GM21786 (cell line): ENCODE results near the gene GSN.

Experiments
- ATAC-seq: cut with Tn5 transposase; IDR thresholded peaks from one replicate; pipeline ENCODE4 v1.9.1; 2021; ENCODE audit not compliant: unreplicated experiment

Gene GSN

DNA sequence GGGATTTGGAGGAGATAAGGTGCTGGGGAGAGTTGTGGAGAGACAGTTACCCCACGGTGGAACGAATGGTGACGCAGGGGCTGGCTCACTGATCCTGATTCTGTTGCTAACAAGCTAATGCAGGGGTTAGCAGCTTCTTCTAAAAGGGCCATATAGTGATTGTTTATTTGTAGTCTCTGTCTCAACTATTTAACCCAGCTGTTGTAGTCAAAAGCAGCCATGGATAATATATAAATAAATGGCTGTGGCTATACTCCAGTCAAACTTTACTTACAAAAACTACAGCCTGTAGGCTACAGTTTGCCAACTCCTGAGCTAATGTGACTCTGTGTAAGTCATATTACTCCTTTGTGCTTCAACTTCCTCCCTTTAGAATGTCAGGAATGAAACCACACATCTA is 80.3 kb downstream of the GSN start:
- no peak for ATAC-seq

- no peak for ATAC-seq
These were observed 81.0 kb downstream of the GSN start for GRCh38 chr9:121349009-121349408.

- no peak for ATAC-seq
These were observed 82.1 kb downstream of the GSN start for GRCh38 chr9:121350036-121350435.

DNA sequence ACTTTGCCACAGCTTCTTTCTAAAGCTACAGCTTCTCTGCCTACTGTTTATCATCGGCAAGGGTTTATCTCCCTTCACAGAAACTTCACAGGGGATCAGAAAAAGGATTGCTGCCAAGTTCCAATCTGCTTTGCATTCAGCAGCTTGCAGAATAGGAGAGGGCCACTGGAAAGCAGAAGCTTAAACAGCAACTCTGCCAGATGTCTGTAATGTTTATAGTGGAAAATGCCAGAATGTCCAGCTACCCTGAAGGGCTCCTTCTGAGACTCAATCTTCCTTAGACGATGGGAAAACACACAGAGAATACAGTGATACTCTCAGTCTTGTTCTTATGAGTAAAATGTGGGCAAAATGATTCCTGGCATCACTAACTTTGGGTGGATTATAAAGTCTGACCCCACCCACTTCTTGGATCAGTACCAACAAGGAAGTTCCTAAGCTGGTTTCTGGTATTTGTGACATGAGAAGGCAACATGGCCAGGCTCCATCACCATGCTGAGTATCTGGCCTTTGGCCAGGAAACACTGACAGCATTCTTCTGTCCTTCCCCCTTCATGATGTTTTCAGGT is 83.1 kb downstream of the GSN start:
- ATAC-seq = no peak

DNA sequence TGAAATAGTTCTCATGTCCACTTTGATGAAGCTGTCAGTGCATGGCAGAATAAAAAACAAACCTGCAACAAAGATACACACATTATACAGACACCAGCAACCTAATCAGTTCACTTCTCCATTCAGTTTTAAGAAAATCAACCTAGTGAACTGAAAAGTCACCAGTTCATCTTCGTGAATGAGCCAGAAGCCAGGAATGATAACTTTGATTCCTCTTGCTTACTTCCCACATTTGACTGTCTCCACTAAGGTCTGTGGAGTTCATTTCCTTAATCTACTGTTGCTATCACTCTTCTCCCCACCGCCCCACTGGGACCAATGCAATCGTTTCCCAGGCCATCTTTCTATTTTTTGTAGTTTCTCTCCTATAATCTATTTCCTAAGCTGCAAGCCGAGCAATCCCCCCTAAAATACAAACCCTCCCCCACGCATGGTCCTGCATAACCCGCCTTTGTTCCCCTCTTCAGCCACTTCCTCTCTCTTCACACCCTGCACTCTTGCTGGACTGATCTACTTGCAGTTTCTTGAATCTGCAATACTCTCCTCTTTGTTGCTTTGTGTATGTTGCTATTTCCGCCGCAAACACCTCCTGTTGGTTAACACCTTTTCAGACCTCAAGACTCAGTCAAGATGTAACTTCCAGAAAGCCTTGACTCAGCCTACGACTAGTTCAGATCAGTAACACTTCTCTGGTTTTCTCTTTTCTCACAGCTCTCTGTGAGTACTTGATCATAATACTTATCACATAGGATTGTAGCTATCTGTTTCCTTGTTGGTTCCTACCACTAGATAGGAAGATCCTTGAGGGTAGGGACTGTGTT is 85.5 kb downstream of the GSN start:
- ATAC-seq = peak; percentile 98

DNA sequence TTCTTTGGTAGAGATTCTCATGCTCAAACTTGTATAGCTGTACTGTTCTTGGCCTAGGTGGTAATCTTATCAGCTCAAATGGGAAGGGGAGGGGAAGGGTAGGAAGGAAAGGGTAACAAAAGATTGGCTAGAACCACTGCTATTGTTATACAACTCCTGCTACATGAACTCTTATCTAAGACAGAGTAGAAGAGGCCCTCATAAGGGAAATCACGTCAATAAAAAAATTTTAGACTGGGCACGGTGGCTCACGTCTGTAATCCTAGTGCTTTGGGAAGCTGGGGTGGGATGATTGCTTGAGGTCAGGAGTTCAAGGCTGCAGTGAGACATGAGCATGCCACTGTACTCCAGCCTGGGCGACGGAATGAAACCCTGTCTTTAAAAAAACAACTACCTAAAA is 86.2 kb downstream of the GSN start:
- ATAC-seq = no peak

- no peak for ATAC-seq
These were observed 86.8 kb downstream of the GSN start for GRCh38 chr9:121354762-121355161.

DNA sequence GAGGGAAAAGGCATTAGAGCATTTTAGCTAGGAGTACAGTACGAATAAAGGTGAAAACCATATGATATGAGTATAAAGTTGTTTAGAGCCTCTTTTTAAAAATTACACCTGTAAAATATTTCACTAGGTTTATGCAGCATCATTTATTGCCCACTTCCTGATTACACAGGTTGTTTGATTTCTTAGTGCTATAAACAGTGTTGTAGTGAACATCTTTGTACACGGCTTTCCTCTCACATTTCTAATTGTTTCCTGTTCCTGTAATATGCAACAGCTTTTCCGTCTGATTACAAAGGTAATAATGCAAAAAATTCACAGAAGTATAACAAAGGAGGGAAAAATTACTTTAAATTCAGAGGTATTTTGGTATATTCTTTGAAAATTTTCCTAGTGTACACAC is 89.0 kb downstream of the GSN start:
- ATAC-seq = no peak

GRCh38 chr9:121358751-121359150 is 90.8 kb downstream of the GSN start:
- ATAC-seq = peak; percentile 42

DNA sequence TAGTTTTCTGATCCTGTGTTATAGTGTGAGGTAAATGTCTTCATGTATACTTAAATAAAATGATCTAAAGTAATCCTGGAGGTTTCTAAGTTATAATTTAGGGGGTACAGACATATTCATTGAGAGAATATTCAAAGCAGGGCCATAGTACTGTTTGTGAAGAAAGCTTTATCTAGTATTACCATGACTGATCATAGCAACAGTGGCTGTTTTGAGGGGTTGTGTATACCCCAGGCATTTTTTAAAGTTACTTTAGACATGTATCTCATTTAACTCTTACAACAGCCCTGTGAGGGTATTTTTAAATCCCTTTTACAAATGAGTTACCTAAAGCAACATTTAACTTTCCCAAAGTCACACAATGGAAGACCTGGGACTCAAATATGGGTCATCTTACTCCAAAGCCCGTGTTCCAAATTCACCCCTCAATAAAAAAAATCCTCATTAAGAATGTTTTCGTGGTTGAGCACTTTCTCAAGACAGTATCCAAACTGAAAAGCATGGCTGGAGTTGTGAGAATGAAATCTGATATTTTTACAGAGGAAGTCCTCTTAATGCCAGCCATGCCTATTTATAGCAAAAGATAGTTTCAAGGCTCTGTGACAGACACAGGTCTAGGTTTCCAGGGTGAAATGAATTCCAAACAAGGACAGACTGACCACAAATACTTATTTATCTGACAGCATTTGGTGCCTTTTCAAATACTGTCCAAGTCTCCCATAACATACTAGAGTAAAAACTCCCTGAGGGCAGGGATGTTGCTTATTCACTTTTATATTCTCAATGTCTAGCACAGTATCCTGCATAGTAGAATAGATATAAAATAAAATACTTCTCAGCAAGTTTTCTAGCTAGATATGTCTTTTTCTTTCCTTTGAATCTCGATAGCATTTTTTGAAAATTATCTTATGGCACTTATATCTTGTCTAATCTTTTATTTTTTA is 91.7 kb downstream of the GSN start:
- ATAC-seq = no peak

DNA sequence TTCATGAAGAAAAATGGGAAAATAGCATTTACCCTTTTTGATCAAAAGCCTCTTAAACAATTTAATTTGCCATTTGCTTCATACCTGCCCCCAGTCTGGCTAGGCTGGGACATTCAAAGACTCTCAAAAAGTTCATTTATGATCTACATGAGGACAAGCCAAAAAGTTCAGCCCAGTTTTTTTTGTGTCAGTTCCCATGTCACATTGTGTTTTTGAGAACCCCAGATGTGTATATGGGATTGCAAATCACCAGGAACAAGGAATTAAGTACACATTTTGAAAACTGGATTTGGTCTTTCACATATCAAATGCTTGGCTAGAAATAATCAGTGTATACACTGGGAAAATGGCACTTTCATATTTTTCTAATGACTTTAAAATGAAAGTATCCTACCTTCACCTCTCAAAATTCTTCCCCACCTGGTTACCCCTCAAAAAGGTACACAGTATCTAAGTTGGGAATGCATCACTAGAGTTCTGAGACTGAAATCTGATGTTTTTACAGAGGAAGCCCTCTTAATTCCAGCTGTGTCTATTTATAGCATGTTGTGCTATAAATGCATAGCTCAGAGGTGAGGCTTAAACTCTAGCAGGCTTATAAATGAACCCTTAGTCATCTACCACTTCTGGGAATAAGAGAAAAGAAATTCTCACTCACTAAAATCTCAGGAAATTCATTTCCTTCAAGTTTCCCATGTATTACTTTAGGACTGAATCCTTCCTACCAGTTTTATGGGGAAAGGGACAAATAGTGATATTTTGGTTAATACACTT is 92.8 kb downstream of the GSN start:
- no peak for ATAC-seq

DNA sequence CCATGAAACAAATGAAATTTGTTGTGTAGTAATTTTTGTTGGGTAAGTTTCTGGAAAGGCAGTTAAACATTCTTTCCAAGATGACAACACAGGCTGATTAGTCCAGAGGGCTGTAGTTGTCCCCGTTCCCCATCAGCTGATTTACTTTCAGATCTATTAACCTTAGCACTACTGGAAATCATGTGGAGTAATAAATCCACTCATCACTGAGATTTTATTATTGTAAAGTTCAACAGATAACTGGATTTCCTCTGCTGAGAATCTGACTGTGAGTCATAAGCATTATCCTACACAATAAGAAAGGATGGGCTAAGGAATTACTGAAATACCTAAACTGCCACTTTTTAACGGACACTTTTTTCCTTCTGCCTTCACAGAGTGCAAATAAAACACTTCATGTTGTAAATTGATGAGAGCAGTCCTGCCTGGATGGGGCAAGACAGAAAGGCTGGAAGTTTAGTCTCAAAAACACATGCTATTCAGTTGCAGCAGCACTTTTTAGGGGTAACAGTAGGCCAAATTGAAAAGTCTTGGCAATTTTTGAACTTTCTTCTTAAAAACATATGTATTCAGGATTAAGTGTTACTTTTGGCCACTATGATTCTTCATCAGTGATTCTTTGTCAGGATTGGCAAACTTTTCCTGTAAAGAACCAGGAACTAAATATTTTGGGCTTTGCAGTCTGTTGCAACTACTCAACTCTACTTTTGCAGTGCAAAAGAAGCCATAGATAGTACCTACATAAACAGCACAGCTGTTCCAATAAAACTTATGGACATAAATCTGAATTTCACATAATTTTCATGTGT is 95.1 kb downstream of the GSN start:
- no peak for ATAC-seq

DNA sequence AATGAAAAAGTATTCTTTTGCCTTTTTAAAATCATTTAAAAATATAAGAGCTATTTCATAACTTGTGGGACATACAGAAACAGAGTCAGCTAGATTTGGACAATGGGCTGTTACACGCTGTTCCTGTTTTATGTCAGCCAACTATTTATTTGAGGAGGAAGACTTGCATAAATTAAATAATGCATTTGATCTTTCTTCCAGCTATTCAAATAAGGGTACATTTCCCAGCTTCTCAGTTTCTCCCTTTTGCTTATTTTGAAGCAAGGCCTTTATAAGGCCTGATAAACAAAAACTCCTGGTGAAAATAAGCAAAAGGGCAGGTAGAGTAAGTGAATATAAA is 95.6 kb downstream of the GSN start:
- ATAC-seq = no peak

- ATAC-seq = no peak
These were observed 96.1 kb downstream of the GSN start for GRCh38 chr9:121364077-121364476.

DNA sequence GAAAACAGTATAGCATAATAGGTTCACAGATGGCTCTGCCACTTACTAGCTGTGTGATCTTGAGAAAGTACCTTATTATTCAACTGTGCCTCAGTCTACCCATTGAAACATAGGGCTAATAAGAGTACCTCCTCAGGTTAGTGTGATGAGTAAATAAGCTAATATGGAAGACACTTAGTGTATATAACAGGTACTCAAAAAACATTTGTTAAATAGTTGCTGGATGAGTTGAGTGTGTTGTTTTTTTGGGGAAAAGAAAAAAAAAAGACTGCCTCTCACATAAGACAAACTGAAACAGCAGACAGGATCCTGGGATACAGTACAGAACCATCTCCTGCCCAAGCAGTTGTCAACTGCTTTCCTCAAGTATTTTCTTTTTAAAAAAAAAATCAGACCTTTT is 96.9 kb downstream of the GSN start:
- ATAC-seq = no peak

DNA sequence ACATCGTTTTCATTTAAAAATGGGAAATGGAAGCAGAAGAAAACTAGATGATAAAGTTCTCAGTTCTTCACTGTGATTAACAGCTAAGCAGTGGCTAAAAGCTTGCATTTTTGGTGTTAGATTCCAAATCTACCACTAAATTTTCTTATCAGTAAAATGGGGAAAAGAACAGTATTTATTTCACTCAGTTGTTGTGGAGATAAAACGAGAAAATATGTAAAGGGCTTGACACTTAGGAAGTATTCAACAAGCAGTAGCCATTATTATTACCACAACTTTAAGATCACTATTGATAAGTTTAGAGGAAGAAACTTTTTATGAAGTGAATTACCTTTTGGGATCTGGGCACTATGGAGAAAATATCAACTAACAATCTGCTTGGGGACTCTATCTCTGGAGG is 97.6 kb downstream of the GSN start:
- no peak for ATAC-seq

GRCh38 chr9:121366611-121367192 is 98.7 kb downstream of the GSN start:
- no peak for ATAC-seq

DNA sequence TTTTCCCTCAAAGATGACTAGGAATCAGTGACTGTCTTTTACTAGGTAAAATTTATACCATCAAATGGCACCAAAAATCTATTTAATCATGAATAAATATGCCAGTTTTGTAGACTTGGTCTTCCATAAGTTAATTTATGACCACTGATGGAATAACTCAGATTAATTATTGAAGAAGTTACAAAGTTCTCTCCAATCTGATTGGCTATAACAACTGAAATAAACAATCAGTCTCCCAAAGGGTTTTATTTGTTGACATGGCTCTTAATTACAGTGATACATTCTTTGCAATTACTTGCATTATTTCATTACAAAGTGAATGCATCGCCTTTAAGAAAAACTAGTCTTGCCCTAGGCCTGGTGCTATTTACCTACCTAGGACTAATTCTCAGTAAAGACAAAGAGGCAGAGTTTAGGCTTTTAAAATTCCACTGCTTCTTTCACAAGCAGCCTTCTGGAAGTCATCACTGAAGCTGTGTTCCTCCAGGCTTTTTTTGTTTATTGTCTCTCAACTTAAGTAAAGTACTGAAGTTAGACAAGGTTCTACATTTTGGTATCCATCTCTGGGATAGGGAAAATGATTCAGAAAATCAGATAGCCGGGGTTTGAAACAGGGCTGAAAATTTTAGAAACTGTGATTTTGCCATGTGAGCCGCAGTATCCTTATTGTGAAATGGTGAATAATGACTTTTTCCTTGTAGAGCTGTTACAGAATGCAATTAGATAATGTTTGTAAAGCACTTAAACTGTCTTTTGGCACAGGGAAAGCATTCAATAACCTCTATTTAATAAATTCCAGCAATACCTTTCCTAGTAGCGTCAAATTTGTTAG is 99.6 kb downstream of the GSN start:
- ATAC-seq = no peak

GRCh38 chr9:121368138-121368522 is 100.2 kb downstream of the GSN start:
- no peak for ATAC-seq
